Thyroid gland (tissue), 4 donors: ENCODE results near the gene CDHR4. TPM values are rescaled to one million over a fixed set of nuclear protein-coding genes. Genes with fewer than 3 reads are reported as not detected.

ENCODE experiments used
- DNase-seq, 2 donors: peaks; one replicate each; pipeline ENCODE4 v3.0.0-alpha.2; 2019
- H3K27ac ChIP-seq, 3 donors: fragments of 200-600 bp; sonication (generic); 1 replicate in 2 of 3; 2 replicates in 1 of 3; pipeline ENCODE4 v1.5.1; 2016 to 2019; ENCODE audit warnings: mild to moderate bottlenecking in 1 of 3, moderate library complexity in 1 of 3
- H3K27me3 ChIP-seq: fragments of 200-600 bp; sonication (generic); one replicate; pipeline ENCODE4 v1.5.1; 2019
- H3K36me3 ChIP-seq, 2 donors: fragments of 200-600 bp; sonication (generic); one replicate each; pipeline ENCODE4 v1.5.1; 2016 to 2019
- H3K4me1 ChIP-seq, 2 donors: fragments of 200-600 bp; sonication (generic); one replicate each; pipeline ENCODE4 v1.5.1; 2017 to 2019
- H3K4me3 ChIP-seq, 3 donors: fragments of 200-600 bp; sonication (generic); replicated peaks in 1 of 3; 1 replicate in 2 of 3; 2 replicates in 1 of 3; pipeline ENCODE4 v1.5.1; 2016; ENCODE audit warnings: mild to moderate bottlenecking in 1 of 3
- H3K9me3 ChIP-seq: fragments of 200-600 bp; sonication (generic); one replicate; pipeline ENCODE4 v1.5.1; 2017
- POLR2A ChIP-seq, 2 donors: fragments of 450-650 bp; IDR thresholded peaks; one replicate each; pipeline ENCODE4 v1.6.1; 2017; ENCODE audit warnings: antibody characterized with exemption in 2 of 2, mild to moderate bottlenecking in 2 of 2, moderate library complexity in 1 of 2
- WGBS, 2 donors: methylation state at CpG; one replicate each; pipeline ENCODE4 v1.1.5; 2017; 5-methylcytosine and 5-hydroxymethylcytosine counted together
- intact Hi-C: fragments of 100-400 bp; cut with DNase I; formaldehyde crosslinking; loops from one replicate; pipeline ENCODE4 v1.15.1; 2023
- total RNA-seq, 4 donors: library from RNA; depleted of rRNA; stranded (reverse); fragments of >200 nt; gene quantifications; one replicate each; pipeline ENCODE4 v1.2.3, GENCODE V29; 2016
- TF ChIP-seq, protein P1 (sequence below), 6 experiments: fragments of 200-600 bp in 3 of 6; fragments of 450-650 bp in 3 of 6; sonication (generic) in 3 of 6; IDR thresholded peaks; one replicate each; pipeline ENCODE4 v1.5.1; 2016 to 2019; ENCODE audit warnings: antibody characterized with exemption in 6 of 6, mild to moderate bottlenecking in 2 of 6, inconsistent platforms in 1 of 6, moderate library complexity in 1 of 6

The CDHR4 gene
- total RNA-seq, 4 donors from 2014 or later, result not detected

DNA sequence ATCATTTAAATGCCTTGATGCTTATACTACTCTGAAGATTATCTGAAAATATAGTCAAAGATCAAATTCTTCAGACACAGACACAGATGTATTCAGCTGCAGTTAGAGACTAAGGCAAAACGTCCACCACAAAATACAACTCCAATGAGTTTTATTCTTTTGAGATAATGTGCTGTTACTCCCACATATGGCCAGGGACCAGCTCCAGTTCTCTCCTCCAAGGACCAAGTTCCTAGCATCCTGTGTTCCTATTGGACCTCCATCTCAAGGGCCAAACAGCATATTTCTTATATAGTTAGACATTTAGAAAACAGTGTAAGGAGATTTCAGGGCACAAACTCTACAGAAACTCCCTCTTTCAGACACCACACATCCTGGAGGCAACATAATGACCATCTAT, 40.4 kb downstream of the CDHR4 start:
- DNase-seq, result no peak
- Histone ChIP-seq H3K4me1 (peaks cover 3 to 4% of the 10 kb centered on the region in 2 donors), H3K27me3 (no peaks in the 10 kb centered on the region), H3K9me3 (no peaks in the 10 kb centered on the region), H3K27ac (no peak overlapping the region), H3K4me3 (no peak overlapping the region), H3K36me3 (no peaks in the 10 kb centered on the region)
- TF ChIP-seq, protein P1, sequence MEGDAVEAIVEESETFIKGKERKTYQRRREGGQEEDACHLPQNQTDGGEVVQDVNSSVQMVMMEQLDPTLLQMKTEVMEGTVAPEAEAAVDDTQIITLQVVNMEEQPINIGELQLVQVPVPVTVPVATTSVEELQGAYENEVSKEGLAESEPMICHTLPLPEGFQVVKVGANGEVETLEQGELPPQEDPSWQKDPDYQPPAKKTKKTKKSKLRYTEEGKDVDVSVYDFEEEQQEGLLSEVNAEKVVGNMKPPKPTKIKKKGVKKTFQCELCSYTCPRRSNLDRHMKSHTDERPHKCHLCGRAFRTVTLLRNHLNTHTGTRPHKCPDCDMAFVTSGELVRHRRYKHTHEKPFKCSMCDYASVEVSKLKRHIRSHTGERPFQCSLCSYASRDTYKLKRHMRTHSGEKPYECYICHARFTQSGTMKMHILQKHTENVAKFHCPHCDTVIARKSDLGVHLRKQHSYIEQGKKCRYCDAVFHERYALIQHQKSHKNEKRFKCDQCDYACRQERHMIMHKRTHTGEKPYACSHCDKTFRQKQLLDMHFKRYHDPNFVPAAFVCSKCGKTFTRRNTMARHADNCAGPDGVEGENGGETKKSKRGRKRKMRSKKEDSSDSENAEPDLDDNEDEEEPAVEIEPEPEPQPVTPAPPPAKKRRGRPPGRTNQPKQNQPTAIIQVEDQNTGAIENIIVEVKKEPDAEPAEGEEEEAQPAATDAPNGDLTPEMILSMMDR (IDR thresholded peaks at IDR 0.05), result no peak
- TF ChIP-seq POLR2A (IDR thresholded peaks at IDR 0.05), result no peak
- intact Hi-C loops, result no loop called here
- WGBS, 2 donors, result 60 to 64% methylated on average over 1 of the region's 1 CpG

DNA sequence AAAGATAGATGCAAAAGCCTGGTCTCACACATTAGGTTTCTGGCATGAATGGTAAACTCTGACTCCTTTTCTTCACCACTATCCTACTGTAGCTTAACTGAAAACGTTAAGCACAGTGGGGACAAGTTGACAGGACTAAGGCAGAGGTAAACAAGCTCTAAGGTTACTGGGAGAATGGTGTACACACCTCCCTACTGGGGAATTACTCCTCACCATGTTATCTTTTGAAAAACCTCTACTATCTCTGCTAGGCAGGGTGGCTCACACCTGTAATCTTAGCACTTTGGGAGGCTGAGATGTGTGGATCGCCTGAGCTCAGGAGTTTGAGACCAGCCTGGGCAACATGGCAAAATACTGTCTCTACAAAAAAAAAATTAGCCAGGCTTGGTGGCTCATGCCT, 42.5 kb downstream of the CDHR4 start:
- no peak for DNase-seq
- TF ChIP-seq POLR2A (IDR thresholded peaks at IDR 0.05), result no peak
- TF ChIP-seq, protein P1 (IDR thresholded peaks at IDR 0.05), result no peak
- Histone ChIP-seq H3K4me1 (peaks cover 4 to 8% of the 10 kb centered on the region in 2 donors), H3K27ac (no peak overlapping the region), H3K9me3 (no peaks in the 10 kb centered on the region), H3K4me3 (no peak overlapping the region), H3K27me3 (no peaks in the 10 kb centered on the region), H3K36me3 (no peaks in the 10 kb centered on the region)
- intact Hi-C loops, result no loop called here
- WGBS, 2 donors, result 66 to 74% methylated on average over 2 of the region's 2 CpGs

DNA sequence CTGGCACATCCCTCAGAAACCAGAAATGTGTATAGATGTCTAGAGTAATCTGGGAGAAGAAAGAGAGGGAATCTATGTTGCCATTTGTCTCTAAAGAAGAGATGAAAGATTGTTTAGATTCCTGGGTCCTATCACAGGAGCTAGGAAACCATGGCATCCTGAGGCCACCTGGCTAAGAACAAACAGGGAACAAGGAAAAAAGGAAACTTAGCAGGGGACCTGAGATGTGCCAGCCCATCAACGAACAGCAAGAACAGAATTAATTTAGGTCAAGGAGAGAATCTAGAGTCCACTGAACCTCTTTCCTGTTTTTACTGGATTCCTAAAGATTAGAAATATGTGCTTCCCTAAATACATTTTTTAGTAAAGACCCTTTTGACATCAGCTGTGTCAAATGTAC, 43.6 kb downstream of the CDHR4 start:
- Histone ChIP-seq H3K27ac (no peak overlapping the region), H3K4me1 (peaks cover 4 to 8% of the 10 kb centered on the region in 2 donors), H3K36me3 (no peaks in the 10 kb centered on the region), H3K27me3 (no peaks in the 10 kb centered on the region), H3K9me3 (no peaks in the 10 kb centered on the region), H3K4me3 (no peak overlapping the region)
- DNase-seq, result no peak
- 62 to 77% methylated on average over 1 of the region's 1 CpG for WGBS, 2 donors
- intact Hi-C loops, result no loop called here
- TF ChIP-seq POLR2A (IDR thresholded peaks at IDR 0.05), result no peak
- TF ChIP-seq, protein P1 (IDR thresholded peaks at IDR 0.05), result no peak

DNA sequence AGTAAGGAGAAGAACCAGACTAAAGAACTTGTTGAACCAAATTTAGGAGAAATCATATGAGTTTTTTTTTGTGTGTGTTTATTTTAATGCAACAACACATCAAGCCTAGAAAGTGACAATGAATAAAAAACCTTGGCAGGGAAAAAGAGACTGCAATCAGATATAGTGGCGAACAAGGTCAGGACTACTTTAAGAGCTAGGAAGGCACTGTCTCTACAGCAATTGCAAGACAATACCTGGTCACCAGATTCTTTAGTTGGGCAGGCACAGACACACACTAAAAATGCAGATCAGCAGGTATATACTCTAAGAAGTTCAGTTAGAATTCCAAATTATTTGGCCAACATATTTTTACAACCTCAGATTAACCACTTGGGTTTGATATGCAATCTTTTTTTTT, 45.1 kb downstream of the CDHR4 start:
- H3K4me3 ChIP-seq, result no peak overlapping the region
- peaks cover 4 to 8% of the 10 kb centered on the region in 2 donors for H3K4me1 ChIP-seq
- no peak overlapping the region for H3K27ac ChIP-seq
- no peak for DNase-seq
- WGBS, 2 donors, result 97 to 100% methylated on average over 1 of the region's 1 CpG
- no peaks in the 10 kb centered on the region for H3K9me3 ChIP-seq
- no peaks in the 10 kb centered on the region for H3K36me3 ChIP-seq
- H3K27me3 ChIP-seq, result no peaks in the 10 kb centered on the region
- no peak for TF ChIP-seq POLR2A (IDR thresholded peaks at IDR 0.05)
- TF ChIP-seq, protein P1 (IDR thresholded peaks at IDR 0.05), result no peak
- intact Hi-C loops, result no loop called here

DNA sequence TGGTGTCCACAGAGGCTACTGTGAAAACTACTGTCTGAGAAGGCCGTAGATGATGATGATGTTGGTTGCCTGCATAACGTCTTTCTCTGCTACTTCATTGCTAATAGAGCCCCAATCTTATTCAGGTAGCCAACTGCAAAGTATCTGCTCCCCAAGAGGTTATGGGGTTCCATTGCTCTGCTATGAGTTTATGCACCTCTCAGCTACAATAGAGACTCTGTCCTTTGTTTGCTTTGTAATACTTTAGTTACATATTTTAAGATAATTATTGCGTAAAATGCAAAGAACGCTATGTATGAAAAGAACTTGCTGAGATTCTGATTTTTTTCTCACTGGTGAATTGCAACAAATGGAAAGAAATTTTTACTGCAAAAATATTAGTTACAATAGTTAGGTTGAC, 48.2 kb downstream of the CDHR4 start:
- no peak for TF ChIP-seq POLR2A (IDR thresholded peaks at IDR 0.05)
- TF ChIP-seq, protein P1 (IDR thresholded peaks at IDR 0.05), result no peak
- DNase-seq, result no peak
- 93 to 98% methylated on average over 4 of the region's 4 CpGs for WGBS, 2 donors
- Histone ChIP-seq H3K27me3 (no peaks in the 10 kb centered on the region), H3K27ac (no peak overlapping the region), H3K4me1 (peaks cover 4 to 8% of the 10 kb centered on the region in 2 donors), H3K4me3 (no peak overlapping the region), H3K9me3 (no peaks in the 10 kb centered on the region), H3K36me3 (no peaks in the 10 kb centered on the region)
- intact Hi-C loops, result no loop called here
